Islet of Langerhans (tissue), 1 donor: ENCODE measurements around the gene TNNI3K.

ENCODE experiments used
- FAIRE-seq: peaks from one replicate; lab custom pipeline; 2011; peaks lifted over from hg19 to GRCh38; lab: Jason Lieb, UNC

The TNNI3K gene

GRCh38 chr1:74504125-74504932, 269.1 kb downstream of the TNNI3K start:
- peak; percentile 90 for FAIRE-seq

- FAIRE-seq: peak; percentile 49
These were observed 269.8 kb downstream of the TNNI3K start for GRCh38 chr1:74504933-74505512.

- FAIRE-seq: no peak
These were observed 270.9 kb downstream of the TNNI3K start for GRCh38 chr1:74505928-74506710.

GRCh38 chr1:74508449-74508848, 273.3 kb downstream of the TNNI3K start:
- FAIRE-seq: no peak

GRCh38 chr1:74512170-74512915, 277.2 kb downstream of the TNNI3K start, which contains the start of gene LRRC53:
Gene LRRC53, minus strand, starts transcription at chr1:74512611. Its CDS starts 29,262 bp downstream, at chr1:74483349.
- FAIRE-seq: no peak

GRCh38 chr1:74513411-74514300, 278.5 kb downstream of the TNNI3K start:
- no peak for FAIRE-seq

GRCh38 chr1:74517599-74518051, 282.4 kb downstream of the TNNI3K start:
- FAIRE-seq: no peak

GRCh38 chr1:74522148-74522547, 287.0 kb downstream of the TNNI3K start:
- FAIRE-seq: no peak

- no peak for FAIRE-seq
These were observed 288.8 kb downstream of the TNNI3K start for GRCh38 chr1:74523873-74524480.

- peak; percentile 51 for FAIRE-seq
These were observed 291.5 kb downstream of the TNNI3K start for GRCh38 chr1:74526708-74527107.

GRCh38 chr1:74528123-74528522, 292.9 kb downstream of the TNNI3K start:
- no peak for FAIRE-seq

- no peak for FAIRE-seq
These were observed 295.7 kb downstream of the TNNI3K start for GRCh38 chr1:74530892-74531291.

GRCh38 chr1:74531796-74532195, 296.6 kb downstream of the TNNI3K start:
- FAIRE-seq: no peak

GRCh38 chr1:74534241-74534640, 299.1 kb downstream of the TNNI3K start:
- no peak for FAIRE-seq

GRCh38 chr1:74545821-74546220, 310.6 kb downstream of the TNNI3K start:
- no peak for FAIRE-seq

GRCh38 chr1:74548961-74549750, 314.0 kb downstream of the TNNI3K start:
- no peak for FAIRE-seq

GRCh38 chr1:74549932-74550331, 314.7 kb downstream of the TNNI3K start:
- FAIRE-seq: no peak

GRCh38 chr1:74570797-74571492, 335.8 kb downstream of the TNNI3K start:
- no peak for FAIRE-seq

GRCh38 chr1:74571493-74571800, 336.3 kb downstream of the TNNI3K start:
- FAIRE-seq: no peak
